HCT116 (cell line): ENCODE results near the gene GFER. TPM values are rescaled to one million over a fixed set of nuclear protein-coding genes. Genes with fewer than 3 reads are reported as not detected.

Experiments
- ATAC-seq: fragments of 200-7000 bp; cut with Tn5 transposase; 2 replicates; pipeline ENCODE4 v1.9.1; 2020; ENCODE audit warnings: mild to moderate bottlenecking, moderate library complexity
- BruUV-seq: library from RNA; stranded (reverse); fragments of 400-500 nt; replicated peaks from 2 replicates; lab custom pipeline; 2021; lab: Mats Ljungman, UMichigan
- CTCF ChIA-PET: fragments of 300-600 bp; sonication (Branson Sonifier 250); formaldehyde crosslinking; loops from one replicate; lab custom pipeline; 2021; ENCODE audit warnings: antibody characterized with exemption; lab: Charles Lee
- POLR2A ChIA-PET: fragments of 300-600, 350-600 bp; sonication (Branson Sonifier 250); formaldehyde crosslinking; loops from one replicate; lab custom pipeline; 2021; ENCODE audit warnings: antibody characterized with exemption; lab: Charles Lee
- RAD21 ChIA-PET, 2 experiments: fragments of 300-600 bp; sonication (Branson Sonifier 250); formaldehyde crosslinking; loops; one replicate each; lab custom pipeline; 2023; ENCODE audit warnings: low total read pairs in 2 of 2; ENCODE audit not compliant: uncharacterized antibody in 2 of 2, unreplicated experiment in 2 of 2, low non-redundant PET in 1 of 2; lab: Charles Lee
- DNase-seq: peaks from one replicate; pipeline ENCODE4 v3.0.0-alpha.2; 2010; ENCODE audit warnings: low read depth, low spot score
- H2AFZ ChIP-seq: fragments of 200-600 bp; shearing (Covaris generic), sonication (generic); 2 replicates; pipeline ENCODE4 v1.6.1; 2017; ENCODE audit warnings: low read depth, mixed run types, mixed read lengths, antibody characterized with exemption, low read length; ENCODE audit not compliant: poor library complexity, severe bottlenecking
- H3K27ac ChIP-seq: 2 replicates; pipeline ENCODE4 v1.5.1; 2012; ENCODE audit warnings: low read depth, low read length
- H3K27me3 ChIP-seq: fragments of 200-600 bp; sonication (generic); 2 replicates; pipeline ENCODE4 v1.6.1; 2016; ENCODE audit warnings: mixed run types, low read length, mixed read lengths; ENCODE audit not compliant: insufficient read depth
- H3K36me3 ChIP-seq, 2 experiments: fragments of 200-500 bp in 1 of 2; fragments of 200-600 bp in 1 of 2; sonication (Bioruptor generic) in 1 of 2; sonication (generic) in 1 of 2; 2 replicates each; pipeline versions ENCODE4 v1.5.1 to v1.6.1; 2014 to 2016; ENCODE audit warnings: low read length in 2 of 2, inconsistent platforms in 1 of 2, mixed read lengths in 1 of 2, mixed run types in 1 of 2; ENCODE audit not compliant: insufficient read depth in 2 of 2, control insufficient read depth in 1 of 2
- H3K4me1 ChIP-seq, 2 experiments: fragments of 200-600 bp in 1 of 2; sonication (generic) in 1 of 2; 2 replicates each; pipeline versions ENCODE4 v1.5.1 to v1.6.1; 2012 to 2017; ENCODE audit warnings: low read length in 2 of 2, inconsistent platforms in 1 of 2, mild to moderate bottlenecking in 1 of 2, mixed read lengths in 1 of 2, mixed run types in 1 of 2, moderate library complexity in 1 of 2; ENCODE audit not compliant: insufficient read depth in 2 of 2, control insufficient read depth in 1 of 2
- H3K4me2 ChIP-seq: fragments of 200-600 bp; sonication (generic); 2 replicates; pipeline ENCODE4 v1.6.1; 2017; ENCODE audit warnings: mixed run types, low read length, mixed read lengths
- H3K4me3 ChIP-seq, 2 experiments: fragments of 200-600 bp in 1 of 2; sonication (generic) in 1 of 2; replicated peaks in 1 of 2; 2 replicates each; pipeline ENCODE4 v1.5.1; 2011 to 2016; ENCODE audit warnings: low read length in 2 of 2, control low read depth in 1 of 2, low read depth in 1 of 2, mild to moderate bottlenecking in 1 of 2, mixed read lengths in 1 of 2, mixed run types in 1 of 2
- H3K79me2 ChIP-seq: fragments of 200-600 bp; sonication (generic); 2 replicates; pipeline ENCODE4 v1.6.1; 2017; ENCODE audit warnings: mild to moderate bottlenecking, mixed run types, low read length, moderate library complexity, mixed read lengths; ENCODE audit not compliant: insufficient read depth
- H3K9ac ChIP-seq: fragments of 200-600 bp; sonication (generic); 2 replicates; pipeline ENCODE4 v1.6.1; 2016; ENCODE audit warnings: low read length, mixed read lengths
- H3K9me2 ChIP-seq: fragments of 200-600 bp; sonication (generic), shearing (Covaris generic); 2 replicates; pipeline ENCODE4 v1.6.1; 2017; ENCODE audit warnings: mixed run types, mild to moderate bottlenecking, moderate library complexity; ENCODE audit not compliant: insufficient read depth
- H3K9me3 ChIP-seq, 2 experiments: fragments of 200-500 bp in 1 of 2; fragments of 200-600 bp in 1 of 2; sonication (Bioruptor generic) in 1 of 2; sonication (generic) in 1 of 2; 2 replicates each; pipeline ENCODE4 v1.6.1; 2014 to 2017; ENCODE audit warnings: low read length in 2 of 2, mixed read lengths in 2 of 2, inconsistent platforms in 1 of 2, low read depth in 1 of 2, mild to moderate bottlenecking in 1 of 2, mixed run types in 1 of 2, moderate library complexity in 1 of 2; ENCODE audit not compliant: control insufficient read depth in 1 of 2, insufficient read depth in 1 of 2
- H4K20me1 ChIP-seq: fragments of 200-600 bp; sonication (generic), shearing (Covaris generic); 2 replicates; pipeline ENCODE4 v1.6.1; 2017; ENCODE audit warnings: mixed run types, mild to moderate bottlenecking, moderate library complexity; ENCODE audit not compliant: insufficient read depth
- SP1 ChIP-seq: IDR thresholded peaks from 2 replicates; pipeline ENCODE4 v1.6.1; 2012; ENCODE audit warnings: low read depth
- intact Hi-C: fragments of 100-400 bp; cut with micrococcal nuclease; formaldehyde crosslinking; loops from 2 replicates; pipeline ENCODE4 v1.10.0; 2022
- total RNA-seq: library from RNA; stranded (reverse); gene quantifications from one replicate; pipeline ENCODE4 v1.2.1, GENCODE V29; 2021; ENCODE audit not compliant: unreplicated experiment
- TF ChIP-seq, protein P1 (sequence below), 3 experiments: fragments of 200-600 bp in 1 of 3; sonication (generic) in 1 of 3; IDR thresholded peaks in 2 of 3; conservative IDR thresholded peaks in 1 of 3; 2 replicates each; pipeline ENCODE4 v1.5.1; 2012 to 2017; ENCODE audit warnings: low read depth in 2 of 3, low read length in 2 of 3, antibody characterized with exemption in 1 of 3, borderline replicate concordance in 1 of 3, control low read depth in 1 of 3, mild to moderate bottlenecking in 1 of 3, mixed read lengths in 1 of 3, mixed run types in 1 of 3, moderate library complexity in 1 of 3; ENCODE audit not compliant: insufficient read depth in 1 of 3

The GFER gene
- total RNA-seq, 1 experiment from 2014 or later: 47.3 TPM

DNA sequence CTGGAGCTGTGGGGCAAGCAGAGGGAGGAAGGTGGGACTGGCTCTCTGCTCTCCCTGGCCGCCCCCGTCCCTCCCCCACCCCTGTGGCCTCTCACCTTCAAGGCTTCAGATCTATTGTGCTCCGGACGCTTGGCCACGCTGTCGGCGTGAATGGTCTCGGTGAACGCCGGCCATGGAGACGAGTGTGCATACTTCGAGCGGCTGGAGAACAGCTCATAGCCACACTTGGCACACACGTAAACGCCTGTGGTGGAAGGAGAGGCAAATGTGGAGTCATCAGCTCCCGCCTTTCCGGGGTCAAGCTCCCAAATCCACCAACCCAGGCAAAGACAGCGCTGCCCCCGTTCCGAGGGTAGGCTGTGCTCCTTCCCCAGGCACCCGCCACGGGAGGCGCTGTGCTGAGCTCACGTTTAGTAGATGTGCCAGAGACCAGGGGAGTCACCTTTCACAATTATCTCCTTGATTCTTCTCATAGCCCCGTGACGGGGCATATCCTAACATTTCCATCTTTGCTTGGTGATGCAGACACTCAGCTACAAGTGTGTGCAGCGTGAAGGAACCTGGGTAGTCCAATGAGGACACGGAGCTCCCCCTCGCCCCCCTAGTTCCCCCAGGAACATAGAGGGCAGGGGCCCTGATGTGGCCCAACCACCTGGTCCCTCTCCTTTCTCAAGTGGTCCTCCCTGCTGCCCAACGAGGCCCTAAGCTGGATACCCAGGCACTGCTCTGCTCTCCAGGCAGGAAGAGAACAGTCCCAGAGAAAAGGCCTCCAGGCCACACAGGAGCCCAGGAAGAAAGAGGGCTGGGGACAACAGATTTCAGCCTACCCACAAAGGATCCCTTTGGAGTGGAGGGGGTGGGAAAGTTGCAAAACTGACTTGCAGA is 42.6 kb upstream of the GFER start:
- no peak for ATAC-seq

More for the DNA sequence above, 42.6 kb upstream of the GFER start:
- ChIA-PET RAD21 (interaction anchor here in 1 of 2 experiments (0.9 kb wide), 1 partner anchor 9 kb away, joined by 3 read pairs; no protein-coding TSS in a partner anchor), POLR2A (interaction anchor here (1.3 kb wide), 1 partner anchor 23 kb away, joined by 3 read pairs; the partner anchor contains the start of gene RPS2)
- Histone ChIP-seq H3K79me2 (no peaks in the 10 kb centered on the region), H3K27ac (peak overlapping the region; percentile 61), H3K4me2 (peak overlapping the region; percentile 100), H2AFZ (no peak overlapping the region), H4K20me1 (no peaks in the 10 kb centered on the region), H3K4me1 (peaks cover 14 to 26% of the 10 kb centered on the region in 2 experiments), H3K36me3 (peaks cover 5 to 6% of the 10 kb centered on the region in 2 experiments; a peak in 3 of 4 replicates), H3K4me3 (peak overlapping the region; percentile 86 to 87), H3K9ac (peak overlapping the region; percentile 82; the same call in 1 of the 2 replicates)
- no TSS peak for BruUV-seq
- intact Hi-C loops: no loop called here
- DNase-seq: no peak
- TF ChIP-seq, protein P1, sequence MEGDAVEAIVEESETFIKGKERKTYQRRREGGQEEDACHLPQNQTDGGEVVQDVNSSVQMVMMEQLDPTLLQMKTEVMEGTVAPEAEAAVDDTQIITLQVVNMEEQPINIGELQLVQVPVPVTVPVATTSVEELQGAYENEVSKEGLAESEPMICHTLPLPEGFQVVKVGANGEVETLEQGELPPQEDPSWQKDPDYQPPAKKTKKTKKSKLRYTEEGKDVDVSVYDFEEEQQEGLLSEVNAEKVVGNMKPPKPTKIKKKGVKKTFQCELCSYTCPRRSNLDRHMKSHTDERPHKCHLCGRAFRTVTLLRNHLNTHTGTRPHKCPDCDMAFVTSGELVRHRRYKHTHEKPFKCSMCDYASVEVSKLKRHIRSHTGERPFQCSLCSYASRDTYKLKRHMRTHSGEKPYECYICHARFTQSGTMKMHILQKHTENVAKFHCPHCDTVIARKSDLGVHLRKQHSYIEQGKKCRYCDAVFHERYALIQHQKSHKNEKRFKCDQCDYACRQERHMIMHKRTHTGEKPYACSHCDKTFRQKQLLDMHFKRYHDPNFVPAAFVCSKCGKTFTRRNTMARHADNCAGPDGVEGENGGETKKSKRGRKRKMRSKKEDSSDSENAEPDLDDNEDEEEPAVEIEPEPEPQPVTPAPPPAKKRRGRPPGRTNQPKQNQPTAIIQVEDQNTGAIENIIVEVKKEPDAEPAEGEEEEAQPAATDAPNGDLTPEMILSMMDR (IDR thresholded peaks at IDR 0.05 in 2 of 3, conservative IDR thresholded peaks at IDR 0.05 in 1 of 3; ENCODE audit: borderline replicate concordance in 1 of 3, insufficient read depth in 1 of 3, low read depth in 2 of 3, low read length in 2 of 3): peak in 2 of 3 experiments; percentile 2 to 30; a peak in 1 of 6 replicates
- TF ChIP-seq SP1: no peak
- TF ChIP-seq, all 23 proteins: peak for 1
- Histone ChIP-seq H3K9me3 (no peaks in the 10 kb centered on the region), H3K27me3 (no peaks in the 10 kb centered on the region), H3K9me2 (no peaks in the 10 kb centered on the region)
- CTCF ChIA-PET: interaction anchor here (2.1 kb wide), 1 partner anchor 18 kb away, joined by 4 read pairs; no protein-coding TSS in a partner anchor
